ENCODE data around the gene TASP1.
"Not testable (repeated sequence)": the region's sequence is repeated elsewhere in the genome, so short reads cannot be mapped to it uniquely, and the experiment has no call there.

The TASP1 gene

DNA sequence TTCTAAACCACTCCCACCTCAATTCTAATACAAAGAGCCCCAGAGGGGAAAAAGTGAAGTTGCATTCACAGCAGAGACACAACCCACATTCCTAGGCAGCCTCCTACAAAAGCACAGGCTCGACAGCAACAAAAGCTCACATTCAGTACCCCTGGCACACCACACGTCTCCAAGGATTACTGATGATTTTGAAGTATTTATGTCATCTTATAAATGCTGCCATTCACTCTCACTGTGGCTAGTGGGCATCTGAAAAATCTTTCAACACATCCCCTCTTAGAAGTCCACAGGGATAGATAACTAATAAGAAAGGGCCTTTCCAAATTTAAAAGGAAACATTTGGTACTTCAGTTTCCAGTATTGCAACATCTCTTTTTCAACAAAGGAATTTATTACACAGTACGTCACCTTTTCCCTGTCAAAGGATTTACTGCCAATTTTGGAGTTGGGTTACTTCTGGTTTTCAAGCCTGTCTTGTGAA is 146.7 kb downstream of the TASP1 start:
- no peak for DNase-seq

DNA sequence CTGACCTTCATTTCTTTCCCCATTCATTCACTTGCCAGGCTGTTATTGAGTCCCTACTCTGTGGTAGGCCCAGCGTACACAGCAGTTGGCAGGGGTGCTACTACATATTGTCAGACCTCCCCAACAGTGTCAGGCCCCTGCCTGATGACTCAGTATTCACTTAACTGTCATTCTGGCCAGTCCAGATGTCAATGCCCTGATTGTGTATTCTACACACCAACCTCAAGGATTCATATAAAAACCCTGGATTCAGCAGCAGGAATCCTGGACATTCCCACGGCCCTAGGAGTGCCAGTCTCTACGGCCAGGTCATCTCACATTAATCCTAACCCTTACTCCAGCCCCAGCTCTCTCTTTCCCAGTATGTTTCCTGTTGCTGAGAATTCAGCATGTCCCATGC is 151.5 kb downstream of the TASP1 start:
- DNase-seq: no peak

DNA sequence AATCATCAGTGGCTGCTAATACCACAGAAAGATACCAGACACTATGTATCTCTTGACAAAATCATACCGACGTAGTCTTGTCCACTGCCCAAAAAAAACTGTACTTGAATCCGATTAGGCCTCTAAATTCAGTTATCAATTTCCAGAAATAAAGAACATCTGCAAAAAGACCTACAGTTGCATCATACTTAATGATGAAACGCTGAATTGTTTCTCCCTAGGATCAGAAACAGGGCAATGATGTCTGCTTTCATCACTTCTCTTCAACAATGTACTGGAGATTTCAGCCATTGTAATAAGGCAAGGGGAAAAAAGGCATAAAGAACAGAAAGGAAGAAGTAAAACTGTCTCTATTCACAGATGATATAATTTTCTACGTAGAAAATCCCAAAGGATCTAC is 152.0 kb downstream of the TASP1 start:
- DNase-seq: no peak

DNA sequence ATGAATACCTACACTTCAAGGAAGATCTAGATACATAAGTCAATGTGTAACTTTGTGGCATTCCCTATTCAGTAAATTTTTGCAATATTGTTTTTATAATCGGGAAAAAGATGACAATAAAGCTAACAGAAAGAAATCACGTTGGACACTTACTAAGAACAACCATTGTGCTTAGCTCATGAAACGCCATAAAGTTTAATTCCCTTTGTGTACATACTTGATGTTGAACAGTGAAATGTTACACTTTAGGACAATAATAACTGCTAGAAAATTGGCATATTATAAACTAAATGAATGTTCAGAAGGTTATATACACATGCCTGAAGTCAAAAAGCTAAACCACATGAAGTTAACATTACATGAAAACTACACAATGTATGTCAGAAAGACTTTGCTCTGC is 153.2 kb downstream of the TASP1 start:
- DNase-seq: no peak

DNA sequence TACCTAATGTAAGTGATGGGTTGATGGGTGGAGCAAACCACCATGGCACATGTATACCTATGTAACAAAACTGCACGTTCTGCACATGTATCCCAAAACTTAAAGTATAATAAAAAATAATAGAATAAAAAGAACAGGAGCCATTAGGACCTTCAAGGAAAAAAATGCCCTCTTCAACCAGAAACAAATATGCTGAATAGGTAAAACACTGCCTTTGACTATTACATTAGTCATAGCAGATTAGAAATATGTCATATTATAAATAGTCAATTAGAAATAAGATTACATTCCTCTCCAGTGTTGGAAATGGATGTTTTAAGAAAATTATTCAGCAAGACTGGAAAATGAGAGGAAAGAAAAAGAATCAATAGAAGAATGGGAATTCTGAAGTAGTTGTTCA is 153.7 kb downstream of the TASP1 start:
- DNase-seq: not testable (repeated sequence)

DNA sequence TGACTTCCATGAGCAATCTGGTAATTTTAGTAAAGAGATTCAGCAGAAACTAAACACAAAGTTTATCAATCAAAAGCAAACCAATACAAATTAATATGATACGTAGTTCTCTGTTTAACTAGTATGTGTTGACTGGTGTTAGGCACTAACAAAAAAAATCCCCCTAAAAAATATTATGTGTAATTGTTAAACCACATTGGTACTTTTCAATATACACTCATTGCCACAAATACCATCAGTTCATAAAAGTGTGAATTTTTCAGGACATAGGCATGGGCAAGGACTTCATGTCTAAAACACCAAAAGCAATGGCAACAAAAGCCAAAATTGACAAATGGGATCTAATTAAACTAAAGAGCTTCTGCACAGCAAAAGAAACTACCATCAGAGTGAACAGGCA is 155.3 kb downstream of the TASP1 start:
- not testable (repeated sequence) for DNase-seq

DNA sequence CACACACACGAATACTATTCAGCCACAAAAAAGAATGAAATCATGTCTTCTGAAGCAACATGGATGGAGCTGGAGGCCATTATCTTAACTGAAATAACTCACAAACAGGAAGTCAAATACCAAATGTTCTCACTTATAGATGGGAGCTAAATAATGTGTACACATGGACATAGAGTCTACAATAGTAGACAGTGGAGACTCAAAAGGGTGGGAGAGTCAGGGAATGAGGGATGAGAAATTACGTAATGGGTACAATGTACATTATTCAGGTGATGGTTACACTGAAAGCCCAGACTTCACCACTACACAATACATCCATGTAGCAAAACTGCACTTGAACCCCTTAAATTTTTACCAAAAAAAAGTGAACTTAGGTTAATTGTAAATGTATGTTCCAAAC is 160.4 kb downstream of the TASP1 start:
- DNase-seq: no peak

DNA sequence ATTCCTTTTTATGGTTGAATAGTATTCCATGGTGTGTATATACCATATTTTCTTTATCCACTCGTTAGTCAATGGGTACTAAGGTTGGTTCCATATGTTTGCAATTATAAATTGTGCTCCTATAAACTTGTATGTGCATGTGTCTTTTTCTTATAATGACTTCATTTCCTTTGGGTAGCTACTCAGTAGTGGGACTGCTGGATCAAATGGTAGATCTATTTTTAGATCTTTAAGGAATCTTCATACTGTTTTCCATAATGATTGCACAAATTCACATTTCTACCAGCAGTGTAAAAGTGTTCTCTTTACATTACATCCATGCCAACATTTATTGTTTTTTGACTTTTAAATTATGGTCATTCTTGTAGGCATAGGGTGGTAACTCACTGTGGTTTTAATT is 164.3 kb downstream of the TASP1 start:
- no peak for DNase-seq

DNA sequence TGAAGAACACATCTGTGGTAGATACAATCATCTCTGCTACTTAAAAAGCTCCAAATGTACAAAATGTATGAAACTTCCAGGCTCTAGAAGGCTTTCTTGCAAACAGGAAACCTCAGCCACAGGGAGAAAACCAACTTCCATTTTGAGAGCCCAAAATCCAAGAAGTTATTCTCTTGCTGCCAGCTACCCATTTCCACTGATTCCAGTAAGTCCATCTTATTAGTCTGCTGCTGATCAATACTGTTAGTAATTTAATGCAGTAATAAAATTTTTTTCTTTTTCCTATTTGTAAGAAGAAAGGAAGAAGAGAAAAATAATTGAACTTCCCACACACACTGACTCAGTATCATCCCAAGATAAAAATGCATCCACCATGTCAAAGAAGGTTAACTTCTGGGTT is 169.5 kb downstream of the TASP1 start:
- no peak for DNase-seq

DNA sequence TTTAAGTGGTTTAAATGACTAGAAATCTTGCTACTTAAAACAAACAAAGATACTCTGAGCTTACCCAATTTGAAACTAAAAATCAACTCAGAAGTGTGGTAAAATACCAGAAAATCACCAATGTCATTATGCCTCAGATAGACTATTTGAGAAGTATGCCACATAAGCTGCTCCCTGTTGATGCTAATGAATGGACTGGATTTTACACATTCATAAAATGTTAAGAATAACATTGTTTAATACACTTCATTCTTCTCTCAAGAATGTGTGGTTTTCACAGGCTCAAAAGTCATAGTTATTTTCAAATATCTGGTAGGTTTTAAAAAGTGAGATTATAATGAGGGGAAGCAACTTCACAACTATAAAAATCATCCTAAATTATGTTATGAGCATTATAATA is 170.6 kb downstream of the TASP1 start:
- no peak for DNase-seq

DNA sequence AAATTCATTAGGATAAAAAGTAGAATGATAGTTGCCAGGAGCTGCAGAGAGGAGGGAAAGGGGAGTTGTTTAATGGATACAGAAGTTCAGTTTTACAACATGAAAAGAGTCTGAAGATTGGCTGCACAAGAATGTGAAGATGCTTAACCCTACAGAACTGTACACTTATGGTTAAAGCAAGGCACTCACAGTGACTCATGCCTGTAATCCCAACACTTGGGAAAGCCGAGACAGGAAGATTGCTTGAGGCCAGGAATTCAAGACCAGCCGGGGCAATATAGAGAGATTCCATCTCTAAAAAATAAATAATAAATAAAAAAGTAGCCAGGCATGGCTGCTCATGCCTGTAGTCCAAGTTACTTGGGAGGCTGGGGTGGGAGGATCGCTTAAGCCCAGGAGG is 174.0 kb downstream of the TASP1 start:
- DNase-seq: no peak

DNA sequence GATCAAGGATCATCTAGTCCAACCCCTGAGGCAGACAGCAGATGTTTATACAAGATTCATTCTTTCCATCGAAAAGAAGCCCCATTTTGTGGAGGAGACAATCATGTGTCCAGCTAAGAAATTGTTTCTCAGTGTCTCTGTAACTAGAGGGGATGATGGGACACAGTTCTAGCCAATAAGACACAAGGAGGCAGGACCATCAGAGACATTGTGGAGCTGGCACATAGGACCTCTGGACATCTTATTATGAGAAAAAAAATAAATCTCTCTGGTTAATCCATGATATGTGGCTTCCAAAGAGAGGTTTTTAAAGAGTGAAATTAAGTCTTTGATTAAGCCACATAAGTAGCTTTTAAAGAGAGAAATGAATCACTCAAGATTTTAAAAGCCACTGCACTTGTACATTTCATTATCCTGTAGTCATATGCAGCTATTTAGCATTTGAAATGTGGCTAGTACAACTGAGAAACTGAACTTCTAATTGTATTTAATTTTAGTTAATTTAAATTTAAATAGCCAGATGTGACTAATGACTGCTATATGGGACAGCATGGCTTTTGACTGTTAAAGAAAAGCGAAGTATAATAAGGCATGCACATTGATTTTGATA is 176.8 kb downstream of the TASP1 start:
- no peak for DNase-seq

DNA sequence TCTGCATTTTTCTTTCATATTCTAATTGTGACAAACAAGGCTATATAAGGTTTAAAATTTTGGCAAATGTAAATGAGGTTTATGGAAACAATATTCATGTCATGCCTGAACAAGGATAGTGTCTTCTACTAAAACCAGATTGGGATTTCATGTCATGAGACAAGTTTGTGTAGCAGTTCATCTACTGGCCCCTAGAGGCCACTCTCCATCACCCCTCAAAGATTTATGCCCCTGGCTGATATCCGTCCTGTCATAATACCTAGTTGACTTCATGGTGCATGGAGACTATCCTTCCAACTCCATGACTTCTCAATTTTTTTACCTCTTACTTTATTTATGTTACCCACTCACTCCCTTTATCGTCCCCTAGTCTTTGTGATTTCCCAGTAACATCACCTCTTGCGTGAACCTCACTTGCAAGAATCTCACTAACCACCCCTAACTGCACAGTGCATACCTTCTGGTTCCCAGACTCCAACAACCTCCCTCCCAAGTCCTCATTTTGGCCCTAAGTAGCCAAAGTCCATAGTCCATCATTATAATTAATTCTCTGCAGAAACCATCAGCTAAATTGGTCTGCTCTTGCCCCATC is 179.8 kb downstream of the TASP1 start:
- DNase-seq: peak; percentile 10

DNA sequence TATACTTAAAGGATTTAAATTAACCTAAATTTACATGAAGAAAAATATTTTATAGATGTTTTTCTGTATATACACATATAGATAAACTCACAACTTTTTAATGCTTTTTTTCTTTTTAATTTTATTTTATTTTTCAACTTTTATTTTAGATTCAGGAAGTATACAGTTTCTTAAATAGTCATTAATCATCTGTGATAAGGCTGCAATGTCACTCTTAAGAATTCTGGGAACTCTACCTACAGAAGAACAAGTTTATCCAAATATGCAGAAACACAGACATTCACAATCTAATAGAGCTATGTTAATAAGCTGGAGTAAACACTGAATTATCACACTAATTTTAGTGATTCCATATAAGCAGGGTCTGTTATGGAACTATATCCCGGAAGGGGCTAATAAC is 181.2 kb downstream of the TASP1 start:
- no peak for DNase-seq

DNA sequence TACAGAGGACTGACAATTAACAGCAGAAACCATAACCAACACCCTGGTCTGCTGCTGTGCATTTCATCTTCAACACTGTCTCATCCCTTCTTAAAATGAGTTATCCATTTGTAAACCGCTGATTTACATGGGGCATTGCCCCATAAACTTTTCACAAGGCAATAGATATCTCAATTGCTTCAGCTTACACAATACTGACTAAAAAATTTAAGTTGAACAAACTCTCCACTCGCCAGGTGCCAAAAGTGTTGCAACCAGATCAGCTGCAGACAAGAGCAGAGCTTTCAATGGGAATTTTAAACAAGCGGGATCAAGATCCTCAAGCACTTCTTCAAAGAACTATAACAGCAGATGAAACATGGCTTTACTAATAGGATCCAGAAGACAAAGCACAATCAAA is 183.0 kb downstream of the TASP1 start:
- no peak for DNase-seq

DNA sequence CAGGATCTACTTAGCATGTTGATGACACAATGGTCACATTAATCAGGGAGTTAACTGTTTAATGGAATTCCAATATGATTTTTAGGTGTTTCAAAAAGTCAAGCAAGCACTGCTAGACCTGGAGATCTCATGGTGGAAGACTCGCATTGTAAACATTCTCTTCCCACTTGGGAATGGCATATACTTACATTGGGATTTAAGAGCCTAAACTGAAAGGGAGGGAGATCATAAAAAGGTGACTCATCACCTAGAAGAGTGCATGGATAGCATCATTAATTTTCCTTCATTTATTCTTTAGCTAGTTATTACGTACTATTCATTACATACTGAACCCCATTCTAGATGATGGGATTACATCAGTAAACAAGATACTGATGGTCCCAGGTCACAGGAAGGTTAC is 185.4 kb downstream of the TASP1 start:
- no peak for DNase-seq

DNA sequence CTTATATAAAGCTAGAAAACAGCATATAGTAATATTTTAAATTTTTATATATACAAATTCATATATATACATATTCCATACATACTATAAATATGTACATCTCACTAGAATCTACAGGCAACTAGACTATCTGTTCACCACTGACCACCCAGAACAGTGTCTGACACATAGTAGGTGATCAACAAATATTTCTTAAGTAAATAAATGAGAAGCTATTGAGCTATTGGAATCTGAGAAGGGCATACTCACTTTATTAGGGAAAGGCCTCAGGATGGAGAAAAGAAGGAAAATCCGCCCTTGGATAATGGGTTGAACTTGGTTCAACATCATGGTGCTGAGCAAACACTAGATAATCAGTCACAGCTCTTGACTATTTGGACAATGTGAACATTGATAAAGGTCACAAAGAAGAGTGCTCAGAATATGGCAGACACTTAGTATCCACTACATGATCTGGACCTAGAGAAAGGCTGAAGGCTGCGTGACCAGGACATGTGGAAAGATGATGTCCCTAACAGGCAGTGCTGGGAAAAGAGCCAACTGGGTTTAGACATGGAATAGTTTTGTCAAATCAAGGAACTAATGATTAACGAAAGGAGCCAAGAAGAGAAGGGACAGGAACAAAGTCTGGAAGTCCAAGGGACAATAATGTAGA is 186.1 kb downstream of the TASP1 start:
- no peak for DNase-seq

DNA sequence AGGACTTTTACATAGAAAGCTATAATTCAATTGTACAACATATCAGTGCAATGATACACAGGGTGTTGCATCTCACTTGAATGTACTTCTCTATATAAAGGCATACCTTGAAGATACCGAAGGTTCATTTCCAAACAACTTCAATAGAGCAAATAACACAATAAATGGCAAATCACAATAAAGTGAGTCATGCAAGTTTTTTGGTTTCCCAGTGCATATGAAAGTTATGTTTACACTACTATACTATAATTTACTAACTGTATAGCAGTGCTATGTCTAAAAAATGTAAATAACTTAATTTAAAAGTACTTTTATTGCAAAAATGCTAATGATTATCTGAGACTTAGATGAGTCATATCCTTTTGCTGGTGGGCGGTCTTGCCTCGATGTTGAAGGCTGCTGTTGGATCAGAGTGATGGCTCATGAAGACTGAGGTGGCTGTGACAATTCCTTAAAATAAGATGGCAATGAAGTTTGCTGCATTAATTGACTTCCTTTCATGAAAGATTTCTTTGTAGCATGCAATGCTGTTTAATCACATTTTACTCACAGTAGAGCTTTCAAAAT is 188.8 kb downstream of the TASP1 start:
- DNase-seq: no peak

DNA sequence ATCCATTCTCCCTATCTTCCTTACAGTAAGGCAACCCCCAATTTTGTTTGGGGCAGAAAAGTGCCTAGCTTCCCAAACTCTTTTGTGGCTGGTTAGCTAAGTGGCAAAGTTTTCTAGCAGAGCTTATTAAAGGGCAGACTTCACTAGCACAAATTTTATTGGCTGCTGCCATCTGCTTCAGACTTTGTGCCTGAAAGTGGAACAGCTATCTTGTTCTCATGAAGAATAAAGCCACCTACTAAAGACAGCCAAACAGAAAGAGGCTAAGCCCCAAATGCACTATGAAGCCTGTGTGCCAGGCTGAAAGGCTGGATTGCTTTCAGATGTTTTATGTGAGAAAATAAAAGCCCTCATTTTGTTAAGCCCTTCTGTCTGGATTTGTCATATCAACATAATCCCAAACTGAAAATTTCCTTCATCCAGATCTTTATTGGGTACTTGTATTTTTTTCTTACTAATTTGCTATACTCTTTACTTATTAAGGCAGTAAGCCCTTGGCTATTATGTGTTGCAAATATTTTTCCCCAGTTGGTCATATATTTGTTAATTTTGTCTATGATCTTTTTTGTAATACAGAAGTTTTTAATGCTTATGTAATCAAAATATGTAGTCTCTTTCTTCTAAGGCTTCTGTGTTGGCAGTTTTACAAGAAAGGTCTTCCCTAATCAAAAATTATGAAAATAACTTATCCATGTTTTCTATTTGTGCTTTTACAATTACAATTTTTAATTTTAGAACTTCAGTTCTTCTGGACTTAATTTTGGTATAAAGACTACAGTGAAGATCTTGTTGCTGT is 191.1 kb downstream of the TASP1 start:
- DNase-seq: no peak

DNA sequence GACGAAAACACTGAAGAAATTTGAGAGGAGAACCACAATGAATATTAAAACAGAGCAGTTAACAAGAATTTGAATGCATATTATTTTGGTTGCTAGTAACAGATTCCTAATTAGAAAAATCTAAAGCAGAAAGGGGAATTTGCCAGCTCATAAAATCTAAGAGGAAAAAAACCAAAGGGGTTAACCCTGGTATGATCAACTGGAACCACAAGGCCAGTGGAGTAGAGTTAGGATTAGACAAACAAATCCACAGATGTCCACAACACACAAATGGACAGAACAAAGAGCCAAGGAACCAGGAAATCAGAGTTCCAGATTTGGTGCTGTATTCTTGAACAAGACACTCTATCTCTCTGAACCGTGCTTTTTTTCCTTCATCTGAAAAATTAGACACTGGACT is 195.0 kb downstream of the TASP1 start:
- no peak for DNase-seq

DNA sequence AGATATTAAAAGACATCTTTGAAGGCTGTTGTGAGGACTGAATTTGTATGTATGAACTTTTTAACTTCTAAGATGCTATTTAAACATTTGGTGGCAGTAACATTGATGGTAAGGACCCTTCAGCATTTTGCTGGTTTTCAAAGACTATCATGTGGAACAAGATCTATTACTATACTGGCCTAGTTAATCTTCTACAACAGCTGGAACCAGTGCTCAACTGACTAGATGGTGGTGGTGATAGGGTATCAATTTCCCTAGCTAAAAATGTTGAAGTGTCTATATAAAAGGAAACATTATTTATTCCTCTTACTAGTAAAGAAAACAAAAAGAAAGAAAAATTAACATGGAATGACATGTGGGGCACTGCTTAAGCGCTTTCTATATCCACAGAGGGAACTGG is 195.7 kb downstream of the TASP1 start:
- DNase-seq: no peak

DNA sequence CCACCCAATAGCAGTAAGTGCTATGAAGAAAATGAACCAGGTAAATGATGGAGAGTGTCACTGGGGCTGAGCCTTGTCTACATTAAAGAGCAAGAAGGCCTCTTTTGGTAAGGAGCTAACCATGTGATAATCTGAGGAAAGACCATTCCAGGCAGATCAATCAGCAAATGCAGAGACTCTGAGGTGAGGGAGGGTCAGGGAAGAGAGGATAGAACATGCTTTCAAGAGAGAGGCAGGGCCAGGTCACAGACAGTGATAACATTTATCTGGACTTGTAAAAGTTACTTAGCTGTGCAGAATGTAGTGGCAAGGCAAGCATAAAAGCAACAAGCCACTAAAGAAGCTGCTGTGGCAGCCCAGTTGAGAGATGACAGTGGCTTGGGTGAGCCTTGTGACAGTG is 197.3 kb downstream of the TASP1 start:
- no peak for DNase-seq

DNA sequence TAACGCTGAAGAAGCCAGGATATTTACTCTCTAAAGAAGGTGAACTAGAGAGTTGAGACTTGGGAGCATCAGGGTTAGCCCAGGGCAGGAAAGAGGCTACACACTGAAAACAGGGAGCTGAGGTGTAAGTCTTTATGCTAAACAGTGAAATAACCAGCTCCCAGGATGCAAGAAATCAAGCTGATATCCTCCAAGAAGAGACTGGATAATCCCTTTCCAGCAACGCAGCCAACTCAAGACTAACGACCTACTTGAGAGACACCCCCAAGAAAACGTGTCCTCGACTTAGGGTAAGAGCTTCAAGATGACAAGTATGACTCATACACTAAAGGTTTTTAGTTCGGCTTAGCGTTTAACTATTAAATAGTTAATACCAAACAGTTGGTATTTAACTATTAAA is 202.2 kb downstream of the TASP1 start:
- DNase-seq: no peak

DNA sequence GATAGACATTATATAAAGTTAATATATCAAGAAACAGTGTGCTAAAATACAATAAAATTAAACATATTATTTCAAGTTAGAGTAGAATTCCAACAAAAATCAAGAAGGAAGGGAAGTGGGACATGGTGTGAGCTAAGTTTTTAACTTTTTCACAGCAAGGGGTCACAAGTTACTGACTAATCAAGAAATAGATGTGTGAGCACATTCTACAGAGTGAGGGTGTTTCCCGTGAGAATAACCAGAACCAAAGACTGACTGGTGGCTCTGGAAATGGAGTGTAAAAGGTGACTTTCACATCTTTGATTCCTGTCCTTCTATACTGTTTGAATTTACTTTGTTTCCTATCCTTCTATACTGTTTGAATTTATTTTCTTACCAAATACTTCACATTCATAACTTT is 206.6 kb downstream of the TASP1 start:
- DNase-seq: no peak
